AG20443 (cell line): ENCODE data around the gene DCST2.
A peak's percentile ranks its signal among the peaks of the same experiment; 100 is the strongest.

Experiments
- DNase-seq: peaks from one replicate; pipeline ENCODE4 v3.0.0; 2012; ENCODE audit warnings: low spot score, mixed read lengths

DCST2 gene

DNA sequence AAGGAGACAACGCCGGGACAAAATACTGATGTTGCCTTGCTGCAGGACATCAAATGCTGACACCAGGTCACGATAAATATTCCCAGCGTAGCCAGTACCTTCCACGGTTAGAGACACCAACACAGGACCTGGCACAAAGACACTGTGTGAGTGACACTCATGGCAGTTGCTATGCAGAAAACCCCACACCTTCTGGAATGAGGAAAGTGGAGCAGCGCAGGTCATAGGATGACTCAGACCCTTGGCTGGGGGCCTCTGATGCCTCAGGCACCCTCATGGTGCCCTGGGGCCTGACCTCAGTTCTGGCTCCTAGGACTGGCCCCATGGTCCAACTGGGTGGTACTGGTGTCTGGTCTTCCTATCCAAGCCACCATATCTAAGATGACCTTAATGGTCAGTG, 7.0 kb downstream of the DCST2 start:
- no peak for DNase-seq

DNA sequence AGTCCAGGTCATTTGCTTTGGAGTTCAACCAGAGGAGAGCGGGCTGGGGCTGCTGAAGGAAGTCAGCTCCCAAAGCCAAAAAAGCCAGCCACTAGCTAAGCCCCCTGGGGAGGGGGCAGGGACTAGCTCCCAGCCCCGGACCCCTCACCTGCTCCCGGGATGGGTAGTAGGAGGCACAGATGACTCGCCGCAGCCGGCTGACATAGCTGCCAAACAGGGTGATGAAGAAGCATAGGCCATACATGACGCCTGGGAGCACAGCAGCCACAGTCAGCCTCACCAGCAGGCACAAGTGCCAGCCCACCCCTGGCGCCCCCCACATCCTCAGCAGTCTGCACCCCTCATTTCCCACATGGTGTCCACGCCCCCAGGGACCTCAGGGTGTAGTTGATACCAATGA, 7.4 kb downstream of the DCST2 start:
- DNase-seq = no peak

DNA sequence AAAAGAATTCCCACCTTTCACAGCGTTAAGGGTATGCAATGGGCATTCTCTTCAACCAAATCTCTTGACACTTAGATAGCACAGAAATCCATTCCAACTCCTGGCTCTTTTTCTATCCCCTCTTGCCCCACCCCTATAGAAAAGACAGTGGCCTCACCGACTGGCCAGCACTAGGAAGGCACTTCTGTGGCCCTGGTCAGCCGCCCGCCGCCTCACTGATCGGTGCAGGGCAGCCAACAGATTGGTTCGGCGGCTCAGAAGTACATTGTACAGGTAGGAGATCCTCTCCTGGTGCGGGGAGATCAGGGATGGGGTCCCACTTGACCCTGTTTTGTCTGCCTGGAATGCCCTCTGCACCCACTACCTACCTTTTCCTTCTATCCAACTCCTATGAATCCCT, 9.3 kb downstream of the DCST2 start:
- DNase-seq = no peak

DNA sequence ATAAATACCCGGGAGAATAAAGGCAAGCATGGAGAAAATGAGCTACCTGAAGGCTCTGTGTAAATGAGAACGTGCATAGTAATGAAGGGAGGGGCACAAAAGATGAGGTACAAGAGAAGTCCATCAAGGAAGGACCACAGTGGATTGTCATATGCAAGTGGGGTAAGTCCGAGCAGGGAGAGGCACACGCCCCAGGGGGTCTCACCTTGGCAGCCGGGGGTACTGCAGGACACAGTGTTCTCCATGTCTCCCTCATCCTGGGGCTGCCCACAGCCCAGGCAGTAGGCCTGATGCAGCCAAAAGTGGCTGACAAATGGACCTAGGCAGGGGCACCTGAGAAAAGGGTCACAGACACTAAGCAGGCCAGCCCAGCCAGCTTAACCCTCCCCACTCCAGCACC, 10.0 kb downstream of the DCST2 start:
- no peak for DNase-seq

DNA sequence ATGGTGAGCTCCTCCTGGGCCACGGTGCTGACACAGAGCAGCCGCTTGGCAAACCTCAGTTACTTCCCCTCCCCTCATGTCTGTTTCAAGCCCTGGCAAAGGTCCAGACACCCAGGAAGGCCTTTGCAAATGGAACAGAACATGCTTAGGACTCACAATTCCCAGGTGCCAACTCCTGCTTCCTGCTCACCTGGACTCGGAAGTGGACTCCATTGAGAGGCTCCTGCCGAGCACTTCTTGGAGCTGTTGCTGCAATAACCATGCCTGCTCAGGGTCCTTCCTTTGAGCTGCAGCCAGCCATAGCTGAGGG, 10.7 kb downstream of the DCST2 start:
- DNase-seq = no peak

DNA sequence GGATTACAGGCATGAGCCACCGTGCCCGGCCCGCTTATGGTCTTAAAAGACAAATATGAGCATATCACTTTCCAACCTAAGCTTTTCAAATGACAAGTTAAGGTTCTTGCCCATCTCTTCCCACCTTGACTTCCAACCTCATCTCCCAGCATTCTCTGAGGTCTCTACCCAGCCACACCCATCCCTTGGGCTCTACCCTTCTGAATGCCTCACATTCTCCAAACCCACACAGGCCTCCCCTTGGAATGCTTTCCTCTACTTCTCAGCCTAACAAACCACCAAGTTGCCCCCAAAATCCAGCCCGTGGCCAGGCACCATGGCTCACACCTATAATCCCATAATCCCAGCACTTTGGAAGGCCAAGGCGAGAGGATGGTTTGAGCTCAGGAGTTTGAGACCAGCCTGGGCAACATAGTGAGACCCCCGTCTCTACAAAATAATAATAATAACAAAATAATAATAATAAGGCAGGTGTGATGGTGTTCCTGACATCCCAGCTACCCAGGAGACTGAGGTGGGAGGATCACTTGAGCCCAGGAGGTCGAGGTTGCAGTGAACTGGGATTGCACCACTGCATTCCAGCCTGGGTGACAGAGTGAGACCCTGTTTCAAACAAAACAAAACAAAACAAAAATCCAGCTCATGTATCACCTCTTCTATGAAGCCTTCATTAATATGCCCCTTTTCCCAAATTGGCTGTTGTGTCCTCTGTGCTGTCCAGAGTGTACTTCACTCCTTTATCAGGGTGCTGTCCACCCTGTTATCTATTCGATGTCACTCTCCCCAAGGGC, 11.2 kb downstream of the DCST2 start:
- no peak for DNase-seq

DNA sequence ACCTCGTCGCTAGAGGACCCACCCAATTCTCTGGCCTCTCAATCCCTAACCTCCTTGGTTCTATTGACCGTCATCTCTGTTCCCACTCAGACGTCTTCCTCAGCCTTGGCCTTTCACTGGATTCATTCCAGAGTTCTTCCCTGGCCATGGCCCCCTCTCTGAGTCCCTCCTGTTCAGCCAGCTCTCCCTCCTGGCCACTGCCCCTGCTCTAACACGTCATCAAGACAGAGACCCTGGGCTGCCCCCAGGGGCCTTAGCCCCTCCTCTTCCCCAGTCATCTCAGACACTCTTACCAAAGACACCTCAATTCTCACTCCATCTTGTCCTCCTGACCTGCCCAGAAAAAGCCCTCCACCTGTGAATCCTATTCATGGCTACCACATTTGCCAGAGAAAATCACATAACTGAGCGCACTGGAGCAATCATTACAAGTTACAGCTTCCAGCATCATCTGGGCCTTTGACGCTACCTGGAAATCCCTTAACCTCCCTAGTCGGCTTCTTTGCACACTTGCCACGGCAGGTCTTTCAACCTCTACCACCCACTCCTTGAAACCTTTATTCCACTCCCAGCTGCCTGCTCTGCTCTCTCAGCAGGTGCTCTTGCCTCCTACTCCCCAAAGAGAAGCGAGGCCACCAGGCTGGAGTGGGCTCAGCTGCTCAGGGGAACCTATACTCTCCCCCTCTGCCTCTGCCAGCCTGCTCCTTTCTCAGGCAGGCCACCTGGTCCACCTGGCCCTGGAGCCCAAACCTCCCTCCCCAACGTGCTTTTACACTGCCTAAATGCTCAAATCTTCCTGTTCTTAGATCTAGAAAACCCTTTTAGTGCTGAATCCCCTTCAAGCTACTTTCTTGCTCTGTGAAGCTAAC, 14.0 kb downstream of the DCST2 start:
- no peak for DNase-seq

DNA sequence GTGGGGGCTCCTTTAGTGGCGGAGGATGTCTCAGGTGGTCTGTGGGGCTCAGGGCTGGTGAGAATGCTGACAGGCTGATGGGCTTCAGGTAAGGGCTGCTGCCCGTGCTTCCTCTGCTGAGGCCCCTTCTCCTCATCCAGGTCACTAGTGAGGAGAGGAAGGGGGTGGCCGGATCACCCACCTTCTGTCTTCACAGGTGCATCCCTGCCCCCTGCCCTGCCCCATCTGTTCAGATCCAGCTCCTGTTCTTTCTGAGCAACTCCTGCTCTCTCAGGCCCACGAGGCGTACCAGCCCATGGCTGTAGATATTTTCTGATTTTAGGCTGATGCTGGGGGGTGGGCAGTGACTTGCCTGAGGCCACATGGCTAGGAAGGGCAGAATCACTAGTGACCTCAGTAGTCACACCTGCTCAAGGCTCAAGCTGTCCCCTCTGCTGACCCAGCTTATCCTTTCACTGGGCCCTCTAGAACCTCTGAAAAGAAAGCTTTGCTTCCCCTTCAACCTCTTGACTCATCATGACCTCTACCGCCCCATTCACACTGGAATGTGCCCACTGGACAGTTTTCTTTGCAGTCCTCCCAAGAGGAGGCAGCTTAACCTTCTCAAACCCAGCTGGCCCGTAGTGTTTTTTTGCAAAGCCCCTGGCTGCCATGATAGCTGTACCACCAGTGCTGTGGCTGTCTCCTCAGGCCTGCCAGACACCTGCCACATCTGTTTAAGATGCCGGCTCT, 14.8 kb downstream of the DCST2 start:
- DNase-seq = no peak

DNA sequence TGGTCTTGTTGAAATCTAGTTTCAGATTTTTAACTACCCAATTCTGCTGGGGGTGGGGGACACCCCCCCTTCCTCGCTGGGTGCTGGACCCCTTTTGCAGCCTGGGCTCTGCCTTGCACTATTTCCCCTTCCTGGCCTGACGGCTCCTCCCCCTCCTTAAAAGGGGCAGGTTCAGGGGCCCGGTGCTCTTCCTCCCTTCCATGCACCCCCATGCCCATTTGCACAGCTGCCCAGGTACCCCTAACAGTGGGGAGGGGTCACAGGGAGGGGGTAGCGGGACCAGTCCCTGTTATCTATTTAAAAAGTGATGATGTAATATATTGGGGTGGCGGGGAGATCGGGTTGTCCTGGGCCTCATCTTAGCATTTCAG, 15.7 kb downstream of the DCST2 start:
- DNase-seq = no peak

DNA sequence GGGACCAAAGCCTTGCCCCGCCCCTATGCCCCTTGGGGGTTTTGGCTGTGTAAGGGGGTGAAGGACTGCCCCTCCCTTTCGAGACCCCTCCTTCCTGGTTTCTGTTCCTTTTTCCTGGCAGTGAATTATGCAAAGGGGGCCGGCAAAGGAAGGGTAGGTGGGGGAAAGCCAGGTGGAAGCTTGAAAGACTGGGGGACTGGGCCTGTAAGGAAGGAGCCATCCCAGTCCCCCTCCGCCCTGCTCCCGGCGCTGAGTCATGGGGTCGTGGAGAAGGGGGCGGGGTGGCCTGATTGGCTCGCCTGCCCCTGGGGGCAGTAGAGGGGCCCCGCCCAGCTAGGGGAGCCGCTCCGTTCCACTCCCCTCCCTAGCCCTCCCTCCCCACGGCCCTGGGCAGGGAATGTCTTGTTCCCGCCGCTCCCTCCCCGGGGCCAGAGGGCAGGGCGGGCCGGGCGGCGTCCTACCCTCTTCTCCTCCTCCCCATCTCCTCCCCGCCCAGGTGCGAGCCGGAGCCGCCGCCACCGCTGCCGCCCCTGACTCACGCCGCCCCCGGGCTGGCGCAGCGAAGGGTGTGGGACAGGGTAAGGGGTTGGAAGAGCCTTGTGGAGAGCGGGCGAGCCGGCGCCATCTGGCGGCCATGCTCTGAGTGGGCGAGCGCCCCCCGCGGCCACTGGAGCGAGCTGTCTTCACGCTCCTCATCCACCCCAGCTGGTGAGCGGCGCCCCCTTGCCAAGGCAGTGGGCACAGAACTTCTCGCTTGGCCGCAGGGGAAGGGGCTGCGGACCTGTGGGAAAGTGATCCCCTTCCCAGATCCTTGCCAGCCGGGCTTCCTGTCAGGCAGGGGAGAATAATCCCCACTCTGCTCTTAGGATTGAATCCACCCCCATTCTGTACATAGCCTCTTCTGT, 16.3 kb downstream of the DCST2 start:
- peak; percentile 91 for DNase-seq

DNA sequence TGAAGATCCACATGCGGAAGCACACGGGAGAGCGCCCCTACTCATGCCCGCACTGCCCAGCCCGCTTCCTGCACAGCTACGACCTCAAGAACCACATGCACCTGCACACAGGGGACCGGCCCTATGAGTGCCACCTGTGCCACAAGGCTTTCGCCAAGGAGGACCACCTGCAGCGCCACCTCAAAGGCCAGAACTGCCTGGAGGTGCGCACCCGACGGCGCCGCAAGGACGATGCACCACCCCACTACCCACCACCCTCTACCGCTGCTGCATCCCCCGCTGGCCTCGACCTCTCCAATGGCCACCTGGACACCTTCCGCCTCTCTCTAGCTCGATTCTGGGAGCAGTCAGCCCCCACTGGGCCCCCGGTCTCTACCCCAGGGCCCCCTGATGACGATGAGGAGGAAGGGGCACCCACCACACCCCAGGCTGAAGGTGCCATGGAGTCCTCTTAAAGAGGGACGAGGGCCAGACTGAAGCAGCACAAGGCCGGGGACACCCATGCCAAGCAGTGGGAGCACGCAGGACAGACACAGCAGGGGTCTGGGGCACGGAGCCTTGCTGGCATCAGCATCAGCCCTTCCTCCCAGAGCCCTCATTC, 17.2 kb downstream of the DCST2 start:
- DNase-seq = no peak

DNA sequence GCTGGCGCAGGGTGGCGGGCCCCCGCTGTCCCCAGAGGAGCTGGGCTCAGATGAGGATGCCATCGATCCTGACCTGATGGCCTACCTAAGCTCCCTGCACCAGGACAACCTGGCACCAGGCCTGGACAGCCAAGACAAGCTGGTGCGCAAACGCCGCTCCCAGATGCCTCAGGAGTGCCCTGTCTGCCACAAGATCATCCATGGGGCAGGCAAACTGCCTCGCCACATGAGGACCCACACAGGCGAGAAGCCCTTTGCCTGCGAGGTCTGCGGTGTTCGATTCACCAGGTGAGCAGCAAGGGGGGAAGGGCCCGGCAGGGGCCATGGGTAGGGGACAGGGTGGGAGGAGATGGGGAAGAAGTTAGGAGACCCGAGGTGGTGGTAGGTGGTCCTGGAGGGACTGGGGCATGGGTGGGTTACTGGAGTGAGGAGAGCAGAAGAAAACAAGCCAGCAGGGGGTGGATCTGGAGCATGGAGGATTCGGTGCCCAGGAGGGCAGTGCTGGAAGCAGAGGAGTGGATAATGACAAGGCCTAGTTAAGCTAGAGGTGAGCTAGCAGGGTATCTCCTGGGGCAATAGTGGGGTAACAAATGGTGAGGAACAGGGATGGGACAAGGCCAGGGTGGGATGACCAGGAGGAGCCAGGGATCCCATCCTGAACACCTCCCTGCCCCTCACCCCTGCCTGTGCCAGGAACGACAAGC, 17.9 kb downstream of the DCST2 start:
- no peak for DNase-seq

DNA sequence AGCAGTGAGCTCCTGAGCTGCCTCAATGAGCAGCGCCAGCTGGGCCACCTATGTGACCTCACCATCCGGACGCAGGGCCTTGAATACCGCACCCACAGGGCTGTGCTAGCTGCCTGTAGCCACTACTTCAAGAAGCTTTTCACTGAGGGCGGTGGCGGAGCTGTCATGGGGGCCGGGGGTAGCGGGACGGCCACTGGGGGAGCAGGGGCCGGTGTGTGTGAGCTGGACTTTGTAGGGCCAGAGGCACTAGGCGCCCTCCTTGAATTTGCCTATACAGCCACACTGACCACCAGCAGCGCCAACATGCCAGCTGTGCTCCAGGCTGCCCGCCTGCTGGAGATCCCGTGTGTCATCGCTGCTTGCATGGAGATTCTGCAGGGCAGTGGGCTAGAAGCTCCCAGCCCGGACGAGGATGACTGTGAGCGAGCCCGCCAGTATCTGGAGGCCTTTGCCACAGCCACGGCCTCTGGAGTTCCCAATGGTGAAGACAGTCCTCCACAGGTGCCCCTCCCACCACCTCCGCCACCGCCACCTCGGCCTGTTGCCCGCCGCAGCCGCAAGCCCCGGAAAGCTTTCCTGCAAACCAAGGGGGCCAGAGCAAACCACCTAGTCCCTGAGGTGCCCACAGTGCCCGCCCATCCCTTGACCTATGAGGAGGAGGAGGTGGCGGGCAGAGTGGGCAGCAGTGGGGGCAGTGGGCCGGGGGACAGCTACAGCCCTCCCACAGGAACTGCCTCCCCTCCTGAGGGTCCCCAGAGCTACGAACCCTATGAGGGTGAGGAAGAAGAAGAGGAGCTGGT, 18.7 kb downstream of the DCST2 start:
- no peak for DNase-seq

DNA sequence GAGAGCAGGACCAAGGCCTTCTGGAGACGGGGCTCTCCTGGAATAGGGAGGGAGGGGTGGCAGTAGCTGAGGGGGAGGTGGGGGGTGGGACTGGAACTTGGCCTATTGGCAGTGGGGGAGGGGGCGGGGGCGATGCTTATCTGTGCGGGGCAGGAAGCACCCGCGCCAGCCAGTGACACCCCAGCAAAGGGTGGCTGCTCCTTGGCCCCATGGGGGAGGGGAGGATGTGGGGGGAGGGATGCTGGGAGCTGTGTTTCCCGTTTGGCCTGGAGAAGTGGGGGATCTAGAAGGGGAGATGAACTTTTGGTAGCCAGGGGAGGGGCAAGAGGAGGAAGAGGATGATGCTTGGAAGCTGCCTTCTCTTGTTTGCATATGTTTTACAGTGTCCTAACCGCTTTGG, 19.9 kb downstream of the DCST2 start:
- no peak for DNase-seq

DNA sequence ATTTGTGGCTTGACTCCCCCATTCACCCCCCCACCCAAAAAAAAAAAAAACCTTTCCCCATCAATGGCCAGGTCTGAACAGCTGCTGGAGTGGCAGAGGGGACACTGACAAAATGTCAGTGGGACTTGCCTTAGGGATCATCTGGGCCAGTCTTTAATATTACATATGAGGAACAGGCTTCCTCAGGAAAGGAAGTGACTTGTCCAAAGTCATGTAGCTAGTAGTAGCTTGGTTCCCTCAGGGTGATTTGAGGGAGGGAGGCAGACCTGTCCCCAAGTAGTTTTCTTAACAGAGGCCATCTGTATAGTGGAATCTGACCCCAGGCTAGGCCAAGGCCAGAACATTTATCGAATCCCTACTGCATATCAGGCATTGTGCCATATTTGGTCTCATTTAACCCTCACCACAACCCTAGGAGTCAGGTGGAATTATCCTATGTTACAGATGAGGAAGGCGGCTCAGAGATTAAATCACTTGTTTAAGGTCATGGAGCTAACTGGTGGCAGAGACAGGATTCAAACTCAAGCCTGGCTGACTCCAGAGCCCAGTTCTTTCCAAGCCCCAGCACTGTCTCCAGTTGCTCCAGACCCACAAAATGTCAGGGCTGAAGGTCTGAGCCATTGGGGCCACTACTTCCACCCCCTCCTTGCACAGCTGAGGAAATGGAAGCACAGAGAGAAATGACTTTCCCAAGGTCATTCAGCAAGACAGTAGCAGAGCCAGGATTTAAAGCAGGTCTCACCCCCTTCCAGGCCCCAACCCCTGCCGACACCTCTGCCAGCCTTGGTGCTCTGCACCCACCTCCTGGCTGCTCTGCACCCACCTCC, 20.6 kb downstream of the DCST2 start:
- no peak for DNase-seq

DNA sequence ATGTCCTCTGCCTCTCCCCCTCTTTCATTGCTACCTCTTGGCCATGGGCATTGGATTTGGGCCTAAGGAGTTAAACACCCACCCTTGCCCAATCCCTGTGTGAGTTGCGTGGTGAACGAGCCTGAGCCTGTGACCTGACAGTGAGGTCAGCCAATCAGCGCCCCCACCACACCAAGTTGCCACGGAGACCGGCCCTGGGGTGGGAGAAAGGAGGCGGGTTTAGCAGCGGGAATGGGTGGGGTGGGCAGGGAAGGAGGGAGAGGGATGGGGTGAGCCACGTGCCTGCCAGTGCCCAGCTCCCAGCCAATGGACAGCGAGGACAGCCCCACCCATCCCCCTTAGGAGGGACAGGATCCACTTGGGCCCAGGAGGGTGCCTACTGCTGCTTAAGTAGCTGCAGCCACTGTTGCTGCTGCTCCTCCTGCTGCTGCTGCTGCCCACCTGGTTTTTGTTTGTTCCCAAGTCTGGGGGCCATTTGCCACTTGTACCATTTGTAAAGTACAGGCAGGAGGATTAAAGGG, 21.5 kb downstream of the DCST2 start:
- peak; percentile 68 for DNase-seq

DNA sequence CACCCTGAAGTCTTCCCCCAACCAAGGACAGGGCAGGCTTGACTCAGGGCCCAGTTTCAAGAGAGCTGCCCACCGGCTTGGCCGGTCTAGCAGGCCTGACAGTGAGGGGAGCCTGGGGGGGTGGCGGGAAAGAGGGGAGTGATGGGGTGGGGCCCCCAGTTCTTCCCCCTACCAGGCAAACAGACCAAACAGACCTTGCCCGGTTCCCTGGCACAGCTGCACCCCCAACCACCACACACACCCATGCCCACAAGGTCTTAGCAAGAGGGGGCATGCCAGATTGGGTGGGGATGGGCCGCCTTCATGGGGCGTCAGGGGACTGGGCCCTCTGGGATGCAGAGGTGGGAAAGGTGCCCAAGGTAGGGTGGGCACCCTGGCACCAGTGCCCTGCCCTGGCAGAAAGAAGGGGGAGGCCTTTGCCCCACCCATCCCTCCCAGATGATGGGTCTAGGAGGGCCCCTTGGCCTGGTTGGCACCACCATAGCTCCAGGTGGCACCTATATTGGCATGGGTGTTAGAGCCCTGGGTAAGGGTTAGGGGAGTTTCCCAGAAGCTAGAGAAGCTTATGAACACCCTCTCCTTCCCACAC, 22.1 kb downstream of the DCST2 start:
- no peak for DNase-seq

DNA sequence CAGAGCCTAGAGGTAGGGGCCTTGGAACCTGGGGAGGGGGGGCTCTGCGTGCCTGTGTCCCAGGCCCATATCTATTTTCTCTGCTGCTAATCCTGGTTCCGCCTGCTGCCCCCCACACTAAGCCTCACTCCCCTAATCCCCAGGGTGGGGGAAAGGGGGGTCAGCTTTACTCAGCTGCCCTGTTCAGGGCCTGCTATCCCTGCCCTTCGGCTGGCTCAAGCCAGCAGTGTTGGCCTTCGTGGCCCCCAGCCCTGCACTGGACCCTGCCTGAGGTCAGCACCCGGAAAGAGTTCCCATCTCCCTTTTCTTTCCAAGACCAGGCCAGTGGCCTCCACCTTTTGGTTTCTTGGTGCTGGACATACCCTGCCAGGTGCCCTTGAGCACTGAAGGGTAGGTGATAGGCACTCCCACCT, 22.6 kb downstream of the DCST2 start:
- DNase-seq = no peak
